Activated B cell treated with CpG ODN at 0.5 μM for 24 hours (primary cell): Measurements from ENCODE around the gene FBXO22. TPM values are rescaled to one million over a fixed set of nuclear protein-coding genes. Genes with fewer than 3 reads are reported as not detected.
"Not testable (repeated sequence)": the region's sequence is repeated elsewhere in the genome, so short reads cannot be mapped to it uniquely, and the experiment has no call there.

Experiments used
- ATAC-seq: fragments of 200-7000 bp; cut with Tn5 transposase; one replicate; pipeline ENCODE4 v1.10.0; 2021; ENCODE audit warnings: low read depth, mild to moderate bottlenecking, moderate library complexity
- CTCF ChIA-PET: fragments of 350-600 bp; sonication (Branson Sonifier 250); formaldehyde crosslinking; loops from one replicate; lab custom pipeline; 2021; ENCODE audit warnings: antibody characterized with exemption; lab: Charles Lee
- POLR2A ChIA-PET: fragments of 350-600 bp; sonication (Branson Sonifier 250); formaldehyde crosslinking; loops from one replicate; lab custom pipeline; 2021; ENCODE audit warnings: antibody characterized with exemption; lab: Charles Lee
- DNase-seq: peaks from one replicate; pipeline ENCODE4 v3.0.0; 2022
- H3K27ac Mint-ChIP-seq: one replicate; pipeline ENCODE4 v1.8.0; 2020; ENCODE audit warnings: mixed read lengths
- H3K27me3 Mint-ChIP-seq: one replicate; pipeline ENCODE4 v1.8.0; 2021; ENCODE audit warnings: mixed read lengths
- H3K36me3 Mint-ChIP-seq: one replicate; pipeline ENCODE4 v1.8.0; 2021; ENCODE audit warnings: low read depth, mixed read lengths
- H3K4me1 Mint-ChIP-seq: one replicate; pipeline ENCODE4 v1.8.0; 2021; ENCODE audit warnings: mixed read lengths
- H3K4me3 Mint-ChIP-seq: one replicate; pipeline ENCODE4 v1.8.0; 2020; ENCODE audit warnings: mild to moderate bottlenecking, mixed read lengths
- H3K9me3 Mint-ChIP-seq: one replicate; pipeline ENCODE4 v1.8.0; 2020; ENCODE audit warnings: mixed read lengths
- intact Hi-C: fragments of 100-400 bp; cut with micrococcal nuclease; formaldehyde crosslinking; loops from one replicate; pipeline ENCODE4 v1.15.1; 2024
- total RNA-seq: library from RNA; stranded (reverse); gene quantifications from 2 replicates; pipeline ENCODE4 v1.2.3, GENCODE V29; 2022
- TF ChIP-seq, protein P1 (sequence below): fragments of 200-600 bp; IDR thresholded peaks from one replicate; pipeline ENCODE4 v1.8.0; 2022; ENCODE audit warnings: antibody characterized with exemption, mild to moderate bottlenecking

FBXO22 gene
- total RNA-seq, 1 donor from 2014 or later, result 24.4 TPM

DNA sequence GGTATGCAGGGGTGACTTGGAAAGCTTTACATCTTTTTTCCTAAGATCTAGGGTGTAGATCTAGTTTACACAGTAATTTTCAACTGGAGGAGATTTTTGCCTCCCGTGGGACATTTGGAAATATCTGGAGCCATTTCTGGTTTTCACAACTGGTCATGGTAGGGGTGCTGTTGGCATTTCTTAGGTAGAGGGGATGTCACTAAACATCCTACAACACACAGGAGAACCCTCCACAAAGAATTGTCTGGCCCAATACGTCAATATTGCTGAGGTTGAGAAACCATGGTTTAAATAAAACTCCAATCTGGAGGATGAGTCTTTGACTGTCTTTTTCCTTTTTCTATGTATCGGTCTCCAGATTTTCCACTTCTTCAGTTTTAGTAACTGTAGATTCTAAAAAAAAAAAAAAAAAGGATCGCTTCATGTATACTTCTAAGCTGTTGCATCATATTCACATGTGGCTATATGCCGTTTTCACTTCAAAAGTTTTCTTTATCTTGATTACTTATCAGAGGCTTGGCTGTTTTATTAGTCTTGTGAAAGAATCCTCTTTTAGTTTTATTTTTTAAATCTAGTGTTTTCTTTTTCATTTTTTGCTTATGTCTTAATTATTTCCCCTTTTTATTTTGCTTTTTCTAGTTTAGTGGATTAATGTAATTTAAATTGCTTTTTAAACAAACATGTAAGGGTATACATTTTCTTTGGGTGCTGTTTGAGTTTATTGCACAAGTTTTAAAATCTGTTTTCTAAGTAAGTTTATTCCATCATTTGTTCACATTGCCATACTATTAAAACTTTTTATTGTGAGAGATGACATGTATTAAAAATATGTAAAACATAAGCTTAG is 39.2 kb upstream of the FBXO22 start:
- intact Hi-C loops, result loop anchor here (5.0 kb wide), 1 partner anchor 38 kb away; the partner anchor contains the start of gene FBXO22
- no peak for DNase-seq
- Mint-ChIP-seq H3K9me3 (no peaks in the 10 kb centered on the region), H3K4me1 (peaks cover 38% of the 10 kb centered on the region), H3K27ac (no peak overlapping the region), H3K4me3 (no peak overlapping the region), H3K36me3 (peaks cover 38% of the 10 kb centered on the region), H3K27me3 (no peaks in the 10 kb centered on the region)
- TF ChIP-seq, protein P1, sequence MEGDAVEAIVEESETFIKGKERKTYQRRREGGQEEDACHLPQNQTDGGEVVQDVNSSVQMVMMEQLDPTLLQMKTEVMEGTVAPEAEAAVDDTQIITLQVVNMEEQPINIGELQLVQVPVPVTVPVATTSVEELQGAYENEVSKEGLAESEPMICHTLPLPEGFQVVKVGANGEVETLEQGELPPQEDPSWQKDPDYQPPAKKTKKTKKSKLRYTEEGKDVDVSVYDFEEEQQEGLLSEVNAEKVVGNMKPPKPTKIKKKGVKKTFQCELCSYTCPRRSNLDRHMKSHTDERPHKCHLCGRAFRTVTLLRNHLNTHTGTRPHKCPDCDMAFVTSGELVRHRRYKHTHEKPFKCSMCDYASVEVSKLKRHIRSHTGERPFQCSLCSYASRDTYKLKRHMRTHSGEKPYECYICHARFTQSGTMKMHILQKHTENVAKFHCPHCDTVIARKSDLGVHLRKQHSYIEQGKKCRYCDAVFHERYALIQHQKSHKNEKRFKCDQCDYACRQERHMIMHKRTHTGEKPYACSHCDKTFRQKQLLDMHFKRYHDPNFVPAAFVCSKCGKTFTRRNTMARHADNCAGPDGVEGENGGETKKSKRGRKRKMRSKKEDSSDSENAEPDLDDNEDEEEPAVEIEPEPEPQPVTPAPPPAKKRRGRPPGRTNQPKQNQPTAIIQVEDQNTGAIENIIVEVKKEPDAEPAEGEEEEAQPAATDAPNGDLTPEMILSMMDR, result no peak
- ChIA-PET CTCF (interaction anchor here (1.2 kb wide), 1 partner anchor 62 kb away, joined by 3 read pairs; no protein-coding TSS in a partner anchor), POLR2A (interaction anchor here (0.7 kb wide), 1 partner anchor 21 kb away, joined by 3 read pairs; the partner anchor contains the start of gene UBE2Q2)
- ATAC-seq, result no peak

DNA sequence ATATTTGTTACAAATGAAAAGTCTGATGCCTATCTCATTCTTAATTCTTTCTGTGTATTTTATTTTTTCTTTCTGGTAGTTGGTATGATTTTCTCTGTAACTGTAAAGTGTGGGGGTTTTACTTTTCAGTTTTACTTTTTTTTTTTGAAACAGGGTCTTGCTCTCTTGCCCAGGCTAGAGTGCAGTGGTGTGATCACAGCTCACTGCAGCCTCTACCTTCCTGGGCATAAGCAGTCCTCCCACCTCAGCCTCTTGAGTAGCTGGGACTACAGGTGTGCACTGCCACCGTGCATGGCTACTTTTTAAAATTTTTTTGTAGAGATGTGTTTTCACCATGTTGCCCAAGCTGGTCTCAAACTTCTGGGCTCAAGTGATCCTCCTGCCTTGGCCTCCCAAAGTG is 37.6 kb upstream of the FBXO22 start:
- H3K27ac Mint-ChIP-seq, CTCF ChIA-PET, H3K9me3 Mint-ChIP-seq, DNase-seq, POLR2A ChIA-PET, ATAC-seq, H3K4me3 Mint-ChIP-seq, H3K27me3 Mint-ChIP-seq: not testable (repeated sequence)
- H3K36me3 Mint-ChIP-seq, result peaks cover 36% of the 10 kb centered on the region
- intact Hi-C loops, result loop anchor here (5.0 kb wide), 1 partner anchor 36 kb away; the partner anchor contains the start of gene FBXO22
- peaks cover 41% of the 10 kb centered on the region for H3K4me1 Mint-ChIP-seq

DNA sequence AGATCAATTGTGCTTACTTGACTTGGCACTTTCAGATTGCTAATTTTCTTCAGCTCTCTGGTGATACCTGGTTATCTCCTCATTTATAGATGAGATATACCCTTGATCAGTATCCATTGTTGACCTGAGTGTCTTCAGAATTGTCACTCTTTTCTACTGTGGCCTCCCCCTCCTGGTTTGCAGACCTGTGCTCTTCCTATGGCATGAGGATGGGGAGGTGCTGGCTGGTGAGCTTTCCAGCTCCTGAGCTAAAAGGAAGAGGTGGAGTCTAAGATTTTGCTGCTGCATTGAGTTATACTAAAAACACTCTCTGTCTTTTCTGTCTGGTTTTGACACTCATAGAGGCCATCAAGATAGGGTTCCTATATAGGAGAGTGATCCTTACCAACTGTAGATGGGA is 36.8 kb upstream of the FBXO22 start:
- Mint-ChIP-seq H3K27ac (peak overlapping the region; percentile 95), H3K9me3 (no peaks in the 10 kb centered on the region), H3K36me3 (peaks cover 34% of the 10 kb centered on the region), H3K27me3 (no peaks in the 10 kb centered on the region), H3K4me1 (peaks cover 41% of the 10 kb centered on the region), H3K4me3 (peak overlapping the region; percentile 75)
- TF ChIP-seq, protein P1, result no peak
- POLR2A ChIA-PET, result interaction anchor here (1.3 kb wide), 1 partner anchor 37 kb away, joined by 3 read pairs; the partner anchor contains the start of gene FBXO22
- DNase-seq (no peak), ATAC-seq (no peak)
- CTCF ChIA-PET, result no interaction called here
- intact Hi-C loops, result loop anchor here (5.0 kb wide), 1 partner anchor 35 kb away; the partner anchor contains the start of gene FBXO22

DNA sequence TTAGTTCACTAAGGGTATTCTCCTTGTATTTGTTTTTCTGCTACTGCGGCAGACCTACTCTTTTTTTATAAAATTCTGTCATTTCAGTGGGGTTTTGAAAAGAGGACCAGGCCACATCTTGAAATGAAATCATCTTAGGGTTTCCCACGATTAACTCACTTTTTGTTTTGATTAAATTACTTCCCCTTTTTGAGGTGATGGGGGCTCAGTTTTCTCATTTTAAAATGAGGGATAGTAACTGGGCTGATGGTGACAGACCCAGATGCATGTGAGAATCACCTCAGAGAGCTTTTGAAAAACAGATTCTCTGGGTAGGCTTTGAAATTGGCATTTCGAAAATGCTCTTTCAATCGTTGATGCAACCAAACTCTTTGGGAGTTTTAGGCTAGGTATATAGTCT is 36.2 kb upstream of the FBXO22 start:
- TF ChIP-seq, protein P1, result no peak
- ChIA-PET POLR2A (interaction anchor here (1.3 to 1.6 kb wide), 2 partner anchors 24 to 37 kb away, joined by 3 to 5 read pairs; partner anchors contain the start of genes FBXO22 and UBE2Q2), CTCF (no interaction called here)
- peaks cover 41% of the 10 kb centered on the region for H3K4me1 Mint-ChIP-seq
- H3K36me3 Mint-ChIP-seq, result peaks cover 34% of the 10 kb centered on the region
- no peaks in the 10 kb centered on the region for H3K27me3 Mint-ChIP-seq
- ATAC-seq (peak; percentile 40), DNase-seq (no peak)
- H3K27ac Mint-ChIP-seq, result peak overlapping the region; percentile 95
- peak overlapping the region; percentile 75 for H3K4me3 Mint-ChIP-seq
- no peaks in the 10 kb centered on the region for H3K9me3 Mint-ChIP-seq
- intact Hi-C loops, result loop anchor here (5.0 kb wide), 1 partner anchor 35 kb away; the partner anchor contains the start of gene FBXO22

DNA sequence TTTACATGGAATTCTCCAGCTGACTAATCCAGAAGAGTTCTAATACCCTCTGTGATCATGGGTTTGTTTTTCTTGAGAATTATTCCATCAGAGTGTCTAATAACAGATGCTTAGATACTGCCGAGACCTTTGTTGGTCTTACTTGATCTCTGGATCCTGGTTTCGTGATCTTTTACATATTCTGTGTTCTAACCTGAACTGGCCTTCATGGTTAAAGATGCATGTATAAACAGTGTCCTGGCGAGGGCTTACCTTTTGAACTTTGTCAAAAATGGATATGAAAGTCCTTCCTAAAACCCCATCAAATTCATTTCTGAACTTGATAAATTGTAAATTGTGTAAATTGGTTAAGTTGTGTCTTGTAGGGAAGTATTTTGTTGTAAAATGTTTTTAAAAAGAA is 35.7 kb upstream of the FBXO22 start:
- Mint-ChIP-seq H3K27me3 (no peaks in the 10 kb centered on the region), H3K9me3 (no peaks in the 10 kb centered on the region), H3K4me1 (peaks cover 41% of the 10 kb centered on the region), H3K27ac (peak overlapping the region; percentile 95), H3K4me3 (peak overlapping the region; percentile 24), H3K36me3 (peaks cover 32% of the 10 kb centered on the region)
- ChIA-PET POLR2A (interaction anchor here (1.6 kb wide), 1 partner anchor 25 kb away, joined by 5 read pairs; the partner anchor contains the start of gene UBE2Q2), CTCF (no interaction called here)
- DNase-seq, result no peak
- no peak for ATAC-seq
- intact Hi-C loops, result loop anchor here (2.0 to 5.0 kb wide), 2 partner anchors 25 to 34 kb away; partner anchors contain the start of genes FBXO22 and UBE2Q2
- TF ChIP-seq, protein P1, result no peak
